OCI-LY3 (cell line): Measurements from ENCODE around the gene ACTL6A.

Experiments
- CTCF ChIP-seq: fragments of 200-600, 300-600 bp; sonication (generic); IDR thresholded peaks from 2 replicates; pipeline ENCODE4 v1.5.1; 2014; ENCODE audit warnings: antibody characterized with exemption, low read length, low read depth
- EZH2phosphoT487 ChIP-seq: fragments of 200-600 bp; shearing (Covaris generic); IDR thresholded peaks from 2 replicates; pipeline ENCODE4 v1.6.1; 2018; ENCODE audit warnings: antibody characterized with exemption, mixed run types, low read depth

- TF ChIP-seq CTCF (no peak), EZH2phosphoT487 (no peak)
Measured at GRCh38 chr3:179604321-179605078, 41.8 kb downstream of the ACTL6A start, which contains the start of the genes MRPL47 and NDUFB5.
